ENCODE results near the gene ANKRD13D.

The ANKRD13D gene

DNA sequence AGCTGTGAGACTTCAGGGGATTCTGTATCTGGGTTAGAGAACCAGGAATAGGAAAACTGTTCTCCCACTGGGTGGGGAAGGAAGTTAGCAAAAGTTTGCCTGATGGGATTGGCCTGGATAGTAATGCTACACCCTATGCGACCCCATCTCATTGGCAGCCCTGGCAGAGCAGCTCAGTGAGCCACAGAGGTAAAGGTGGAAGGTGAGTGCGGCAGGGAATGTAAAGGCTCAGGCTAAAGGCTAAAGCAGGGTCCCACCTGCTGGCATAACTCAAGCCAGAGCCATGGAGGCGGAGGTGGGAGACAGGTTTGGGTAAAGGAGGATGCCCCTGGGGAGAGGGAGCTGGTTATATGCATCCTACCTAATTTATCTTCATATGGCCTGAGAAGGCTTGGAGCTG lies 32.9 kb downstream of the ANKRD13D start:
- DNase-seq, result no peak

DNA sequence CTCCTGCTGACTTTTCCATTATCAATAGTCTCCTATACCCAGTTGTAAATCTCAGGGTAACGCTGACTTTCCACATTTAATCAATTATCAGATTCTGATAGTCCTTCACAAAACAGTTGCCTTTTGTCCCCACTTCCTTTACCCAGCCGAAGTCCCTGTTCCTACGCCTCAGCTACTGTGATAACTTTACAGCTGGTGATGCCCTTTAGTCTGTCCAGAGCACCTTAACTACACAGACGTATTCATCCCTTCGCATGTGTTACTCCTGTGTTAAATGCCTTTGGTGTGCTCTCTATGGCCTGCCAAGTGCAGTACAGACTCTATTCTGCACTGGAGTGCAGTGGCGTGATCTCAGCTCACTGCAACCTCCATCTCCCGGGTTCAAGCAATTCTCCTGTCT lies 34.4 kb downstream of the ANKRD13D start:
- DNase-seq, result no peak

DNA sequence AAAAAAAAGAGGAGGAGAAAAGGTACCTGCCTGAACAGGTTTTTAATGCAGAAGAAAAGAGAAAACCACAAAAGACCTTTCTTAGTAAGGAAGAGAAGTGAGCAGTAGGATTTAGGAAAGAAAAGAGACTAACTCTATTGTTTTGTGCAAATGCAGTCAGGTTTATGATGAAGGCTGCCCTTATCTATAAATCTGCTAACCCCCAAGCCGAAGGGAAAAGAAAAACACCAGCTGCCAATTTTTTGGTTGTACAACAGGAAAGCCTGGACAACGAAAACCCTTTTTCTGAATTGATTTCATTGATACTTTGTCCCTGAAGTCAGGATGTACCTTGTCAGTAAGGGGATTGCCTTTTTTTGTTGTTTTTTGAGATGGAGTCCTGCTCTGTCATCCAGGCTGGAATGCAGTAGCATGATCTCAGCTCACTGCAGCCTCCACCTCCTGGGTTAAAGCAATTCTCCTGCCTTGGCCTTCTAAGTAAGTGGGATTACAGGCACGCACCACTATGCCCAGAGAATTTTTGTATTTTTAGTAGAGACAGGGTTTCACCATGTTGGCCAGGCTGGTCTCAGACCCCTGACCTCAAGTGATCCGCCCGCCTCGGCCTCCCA lies 43.1 kb downstream of the ANKRD13D start:
- DNase-seq, result no peak

DNA sequence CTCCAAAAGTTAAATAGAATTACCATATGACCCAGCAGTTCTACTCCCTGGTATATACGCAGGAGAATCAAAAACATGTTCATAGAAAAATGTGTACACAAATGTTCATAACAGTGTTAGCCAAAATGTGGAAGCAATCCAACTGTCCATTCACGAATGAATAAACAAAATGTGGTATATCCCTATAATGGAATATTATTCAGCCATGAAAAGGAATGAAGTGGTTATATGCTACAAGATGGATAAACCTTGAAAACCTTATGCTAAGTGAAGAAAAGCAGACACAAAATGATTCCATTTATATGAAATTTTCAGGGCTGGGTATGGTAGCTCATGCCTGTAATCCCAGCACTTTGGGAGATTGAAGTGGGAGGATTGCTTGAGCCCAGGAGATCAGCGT lies 48.2 kb downstream of the ANKRD13D start:
- no peak for DNase-seq

DNA sequence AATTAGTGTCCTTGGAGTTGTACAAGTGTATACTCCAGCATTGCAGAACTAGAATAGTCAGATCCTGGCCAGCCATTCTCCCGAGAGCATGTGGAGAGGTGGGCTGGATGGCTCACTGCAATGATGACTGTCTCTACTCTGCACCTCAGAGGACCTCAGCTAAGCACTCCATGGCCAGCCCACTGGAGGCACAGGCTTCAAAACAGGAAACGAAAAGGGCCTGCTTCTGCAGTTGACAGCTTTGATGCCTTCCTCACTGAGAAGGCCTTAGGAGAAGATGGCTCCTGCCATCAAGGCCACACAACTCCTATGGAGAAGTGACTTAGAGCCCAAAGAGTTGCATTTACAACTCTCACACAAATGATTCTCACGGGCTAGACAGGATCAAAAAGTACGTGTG lies 55.2 kb downstream of the ANKRD13D start:
- DNase-seq, result no peak

DNA sequence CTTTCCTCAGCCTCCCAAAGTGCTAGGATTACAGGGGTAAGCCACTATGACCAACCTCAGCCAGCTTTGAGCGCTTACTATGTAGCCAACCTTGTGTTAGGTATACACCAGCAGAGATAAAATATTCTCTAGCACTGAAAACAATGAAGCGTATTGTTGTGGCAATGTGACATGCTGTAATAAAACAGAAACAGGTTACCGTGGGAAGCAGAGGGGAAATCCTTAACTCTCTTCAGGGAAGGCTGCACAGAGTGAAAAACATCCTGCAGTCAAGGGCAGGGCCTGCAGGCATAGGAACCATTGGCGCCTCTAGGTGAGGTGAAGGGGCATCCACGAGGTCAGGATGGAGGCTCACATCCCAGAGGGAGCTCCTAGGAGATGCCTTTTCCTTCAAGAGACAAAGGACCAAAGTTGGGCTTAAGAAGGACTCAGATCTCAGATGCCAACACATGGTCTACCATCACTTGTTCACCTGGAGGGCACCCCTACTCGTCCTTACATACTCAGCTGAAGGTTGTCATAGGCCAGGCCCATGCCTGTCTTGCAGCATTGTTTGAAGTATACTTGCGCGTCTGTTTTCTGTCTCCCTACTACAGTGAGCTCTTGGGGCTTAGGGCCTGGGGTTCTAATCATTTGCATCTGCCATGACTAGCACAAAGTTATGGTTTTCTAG lies 56.3 kb downstream of the ANKRD13D start:
- DNase-seq, result no peak

DNA sequence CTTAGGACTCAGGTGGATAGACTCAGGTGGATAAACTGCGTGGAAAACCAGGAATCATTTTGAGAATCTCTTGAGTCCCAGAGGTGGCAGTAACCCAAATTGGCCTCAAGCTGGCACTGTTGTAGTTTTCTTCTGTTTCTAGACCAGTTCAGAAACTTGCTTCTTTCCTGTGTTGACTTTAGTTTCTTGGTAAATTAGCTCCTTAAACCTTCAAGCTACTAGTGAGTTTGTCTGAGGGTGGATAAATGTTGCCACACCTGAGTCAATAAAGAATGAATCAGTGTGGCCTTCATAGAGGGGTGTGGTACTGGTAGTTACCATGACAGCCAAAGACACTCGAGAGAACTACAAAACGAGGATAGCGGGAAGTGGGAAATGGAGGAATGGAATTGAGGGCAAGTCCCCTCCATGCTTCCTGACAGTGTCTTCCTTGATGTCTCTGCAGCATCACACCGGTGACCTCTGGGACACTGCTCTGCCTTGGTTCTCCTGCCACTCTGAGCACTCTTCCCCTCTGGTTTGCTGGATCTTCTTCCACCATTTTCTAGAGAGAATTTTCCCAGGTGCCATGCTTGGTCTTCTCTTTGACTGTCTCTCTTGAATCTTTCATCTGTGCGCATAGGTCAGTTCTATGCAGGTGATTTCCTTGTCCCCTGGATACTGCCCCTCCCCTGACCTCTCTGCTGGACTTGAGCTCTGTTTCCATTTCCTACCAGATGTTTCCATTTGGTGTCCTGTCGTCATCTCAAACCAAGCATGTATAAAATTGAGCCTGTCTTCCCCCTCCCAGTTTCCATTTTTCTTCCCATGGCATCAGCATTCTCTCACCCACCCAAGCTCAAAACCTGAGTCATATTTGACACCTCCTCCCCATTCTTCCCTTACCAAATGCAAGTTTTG lies 57.1 kb downstream of the ANKRD13D start:
- no peak for DNase-seq

DNA sequence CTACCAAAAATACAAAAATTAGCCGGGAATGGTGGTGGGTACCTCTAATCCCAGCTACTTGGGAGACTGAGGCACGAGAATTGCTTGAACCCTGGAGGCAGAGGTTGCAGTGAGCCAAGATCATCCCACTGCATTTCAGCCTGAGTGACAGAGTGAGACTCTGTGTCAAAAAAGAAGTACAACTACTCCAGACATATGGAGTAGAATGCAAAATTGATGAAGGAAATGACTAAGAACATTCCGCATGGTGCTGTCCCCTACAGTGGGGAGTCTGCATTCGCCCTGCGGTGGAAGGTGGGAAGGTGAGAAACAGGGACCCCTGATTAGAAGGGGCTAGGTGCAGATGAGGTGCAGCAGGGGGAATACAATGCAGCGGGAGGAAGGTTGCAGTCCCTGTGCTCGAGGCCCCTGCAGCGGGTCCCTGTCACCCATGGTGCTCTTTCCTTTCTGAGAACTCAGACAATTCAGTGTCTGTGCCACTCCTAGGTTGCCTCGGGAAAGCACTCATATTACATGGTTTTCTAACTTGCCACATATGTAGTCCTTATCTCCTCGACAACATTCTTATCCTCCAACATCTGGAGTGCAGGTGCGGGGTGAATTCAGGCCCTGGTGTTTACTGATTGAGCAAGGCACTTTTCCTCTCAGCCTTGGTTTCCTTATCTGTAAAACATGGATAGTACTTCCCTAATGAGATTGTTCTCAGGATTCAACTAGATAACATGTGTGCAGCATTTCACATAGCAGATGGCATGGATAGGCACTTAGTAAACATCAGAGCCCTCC lies 59.1 kb downstream of the ANKRD13D start:
- no peak for DNase-seq

DNA sequence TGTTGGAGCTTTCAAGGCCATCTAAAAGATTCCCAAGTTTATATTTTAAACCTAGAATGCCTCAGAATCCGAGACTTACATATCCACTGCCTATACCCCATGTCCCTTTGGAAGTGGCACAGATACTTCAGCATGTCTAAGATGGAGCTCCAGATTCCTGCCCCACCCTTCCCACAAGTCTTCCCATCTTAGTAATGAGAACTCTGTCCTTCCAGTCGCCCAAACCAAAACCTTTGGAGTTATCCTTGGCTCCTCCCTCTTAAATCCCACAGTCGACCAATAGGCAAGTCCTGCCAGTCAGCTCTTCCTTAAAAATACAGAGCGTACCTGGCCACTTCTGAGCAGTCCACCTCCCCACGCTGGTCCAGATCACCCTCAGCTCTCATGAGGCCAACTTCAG lies 59.9 kb downstream of the ANKRD13D start:
- DNase-seq, result no peak

DNA sequence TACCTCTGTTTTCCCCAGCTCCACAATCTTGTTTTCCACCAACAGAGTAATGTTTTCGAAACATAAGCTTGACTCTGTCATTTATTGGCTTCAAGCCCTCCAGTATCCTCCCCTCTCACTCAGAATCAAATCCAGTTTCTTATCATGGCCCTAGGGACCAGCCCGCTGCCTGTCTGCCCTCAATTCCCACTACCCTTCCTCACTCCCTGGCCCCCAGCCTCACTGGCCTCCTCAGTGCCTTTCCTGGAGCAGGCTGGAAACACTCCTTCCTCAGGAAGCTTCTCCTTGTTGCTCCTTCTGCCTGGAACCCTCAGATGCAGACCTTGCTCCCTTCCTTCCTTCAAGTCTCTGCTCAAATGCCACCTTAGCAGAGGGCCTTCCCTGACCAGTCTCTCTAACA lies 60.4 kb downstream of the ANKRD13D start:
- no peak for DNase-seq

DNA sequence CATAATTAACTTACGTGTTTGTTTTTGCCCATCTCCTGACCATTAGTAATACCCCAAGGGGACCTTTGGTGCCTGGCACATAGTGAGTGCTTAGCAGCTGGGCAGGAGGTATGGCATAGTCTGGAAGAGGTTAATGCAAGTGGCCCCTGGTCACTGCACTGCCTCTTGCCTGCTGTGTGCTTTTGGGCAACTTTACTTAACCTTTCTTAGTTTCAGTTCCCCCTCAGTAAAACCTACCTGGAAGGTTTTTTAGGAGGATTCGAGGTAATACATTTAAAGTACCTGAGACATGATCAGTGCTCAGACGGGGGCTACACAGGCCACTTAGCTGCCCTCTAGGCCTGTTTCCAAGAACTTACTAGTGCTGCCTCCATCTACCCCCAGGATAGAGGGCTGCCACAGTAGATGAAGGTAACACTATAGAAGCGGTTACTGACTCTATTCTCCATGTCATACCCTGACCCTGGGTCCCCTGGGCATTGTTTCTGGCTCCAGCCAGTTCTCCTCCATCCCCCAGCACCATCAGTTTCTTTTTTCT lies 60.9 kb downstream of the ANKRD13D start:
- DNase-seq, result no peak

DNA sequence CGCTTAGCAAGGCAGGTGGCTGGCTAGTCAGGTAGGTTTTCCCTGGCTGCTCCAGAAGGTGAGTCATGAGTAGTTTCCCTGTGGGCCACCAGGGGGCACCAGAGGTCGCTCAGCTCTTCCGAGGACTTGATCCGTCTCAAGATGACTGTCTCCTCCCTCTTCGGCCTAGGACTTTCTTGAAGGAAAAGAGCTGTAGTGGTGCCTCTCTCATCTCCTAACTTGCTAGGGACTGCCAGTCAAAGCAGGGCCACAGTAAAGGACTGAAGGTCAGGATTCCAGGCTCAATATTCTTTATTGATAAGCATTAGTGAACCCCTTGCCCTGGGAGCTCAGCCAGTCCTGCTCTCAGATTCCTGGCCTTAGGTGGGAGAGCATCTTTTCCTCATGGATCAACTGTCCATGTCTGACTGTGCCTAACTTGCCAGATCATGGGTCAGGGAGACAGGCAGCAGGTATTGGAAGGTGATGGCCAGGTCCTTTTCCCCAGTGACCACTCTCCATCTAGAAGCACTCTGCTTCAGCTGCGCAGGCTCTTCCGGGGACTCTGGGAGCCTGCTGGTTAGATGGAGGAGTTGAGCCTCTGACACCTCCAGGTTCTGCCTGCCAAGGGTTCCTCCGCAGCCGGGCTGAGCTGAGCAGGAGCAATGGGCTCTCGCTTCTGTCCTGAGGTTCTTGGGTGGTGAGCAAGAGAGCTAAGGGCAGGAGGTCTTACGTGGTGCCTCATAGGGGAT lies 62.3 kb downstream of the ANKRD13D start:
- DNase-seq, result peak; percentile 18

Data from NCI-H2107 (cell line).